K562 (cell line): Measurements from ENCODE around the gene TP53BP1. TPM values are rescaled to one million over a fixed set of nuclear protein-coding genes. Genes with fewer than 3 reads are reported as not detected.

Experiments used
- ATAC-seq: fragments of 200-7000 bp; cut with Tn5 transposase; 3 replicates; pipeline ENCODE4 v1.9.1; 2020; ENCODE audit warnings: moderate library complexity
- BruUV-seq: library from RNA; stranded (reverse); fragments of 400-500 nt; replicated peaks from 2 replicates; lab custom pipeline; 2021; lab: Mats Ljungman, UMichigan
- CTCF ChIA-PET: fragments of 300-600 bp; formaldehyde crosslinking; extraction: SDS; loops from one replicate; lab custom pipeline; 2021; ENCODE audit warnings: low intra/inter-chr PET ratio; lab: Yijun Ruan, JAX
- POLR2A ChIA-PET: fragments of 300-600, 350-650 bp; sonication (Branson Sonifier 250); formaldehyde crosslinking; extraction: SDS; loops from one replicate; lab custom pipeline; 2021; ENCODE audit warnings: antibody characterized with exemption, inconsistent platforms; lab: Yijun Ruan, JAX
- DNase-seq, 4 experiments: peaks; one replicate each; pipeline versions ENCODE4 v3.0.0 to v3.0.0-alpha.2; 2011 to 2018; ENCODE audit warnings: low spot score in 3 of 4, mixed read lengths in 3 of 4; ENCODE audit errors: extremely low read depth in 1 of 4
- FAIRE-seq: peaks from 2 replicates; lab custom pipeline; 2011; peaks lifted over from hg19 to GRCh38; lab: Jason Lieb, UNC
- H2AFZ ChIP-seq: 2 replicates; pipeline ENCODE4 v1.6.0; 2011; ENCODE audit warnings: low read depth, low read length, control low read depth, inconsistent platforms
- H3K27ac ChIP-seq: fragments of 200-600 bp; 3 replicates; pipeline ENCODE4 v1.8.0; 2011; ENCODE audit warnings: low read depth, mild to moderate bottlenecking, control low read depth, inconsistent platforms, low read length, moderate library complexity, mixed read lengths; ENCODE audit errors: extremely low read depth
- H3K27me3 ChIP-seq, 2 experiments: fragments of 300-600 bp in 1 of 2; 2 replicates in 1 of 2; 3 replicates in 1 of 2; pipeline versions ENCODE4 v1.6.0 to v1.8.0; 2011; ENCODE audit warnings: inconsistent platforms in 2 of 2, low read length in 2 of 2, mild to moderate bottlenecking in 1 of 2, mixed read lengths in 1 of 2, moderate library complexity in 1 of 2; ENCODE audit not compliant: control insufficient read depth in 2 of 2, insufficient read depth in 2 of 2
- H3K36me3 ChIP-seq: fragments of 300-600 bp; 3 replicates; pipeline ENCODE4 v1.8.0; 2011; ENCODE audit warnings: mild to moderate bottlenecking, low read length, inconsistent platforms; ENCODE audit not compliant: control insufficient read depth, insufficient read depth
- H3K4me1 ChIP-seq, 2 experiments: fragments of 200-600 bp in 1 of 2; replicated peaks in 1 of 2; 2 replicates in 1 of 2; 3 replicates in 1 of 2; pipeline versions ENCODE4 v1.5.1 to v1.8.0; 2011; ENCODE audit warnings: inconsistent platforms in 2 of 2, low read length in 2 of 2, mild to moderate bottlenecking in 1 of 2, mixed read lengths in 1 of 2, moderate library complexity in 1 of 2; ENCODE audit not compliant: control insufficient read depth in 2 of 2, insufficient read depth in 2 of 2
- H3K4me2 ChIP-seq: 2 replicates; pipeline ENCODE4 v1.6.1; 2011; ENCODE audit warnings: low read length, control low read depth, inconsistent platforms, mixed read lengths; ENCODE audit not compliant: insufficient read depth
- H3K4me3 ChIP-seq: fragments of 200-600 bp; sonication (generic), shearing (Covaris generic); 2 replicates; pipeline ENCODE4 v1.5.1; 2016; ENCODE audit warnings: control low read depth, inconsistent platforms
- H3K79me2 ChIP-seq: fragments of 200-600 bp; 3 replicates; pipeline ENCODE4 v1.8.0; 2011; ENCODE audit warnings: low read length, inconsistent platforms; ENCODE audit not compliant: control insufficient read depth, insufficient read depth
- H3K9ac ChIP-seq, 2 experiments: 2 replicates each; pipeline versions ENCODE4 v1.6.0 to v1.6.1; 2011; ENCODE audit warnings: low read depth in 2 of 2, low read length in 2 of 2, control low read depth in 1 of 2, inconsistent platforms in 1 of 2, mild to moderate bottlenecking in 1 of 2, mixed read lengths in 1 of 2; ENCODE audit not compliant: insufficient read depth in 1 of 2
- H3K9me1 ChIP-seq: one replicate; pipeline ENCODE4 v1.6.0; 2011; ENCODE audit warnings: inconsistent platforms, mild to moderate bottlenecking, low read length, moderate library complexity; ENCODE audit not compliant: control insufficient read depth, insufficient read depth
- H3K9me3 ChIP-seq: replicated peaks from 2 replicates; pipeline ENCODE4 v1.5.1; 2011; ENCODE audit warnings: low read depth, low read length, inconsistent platforms; ENCODE audit not compliant: control insufficient read depth, insufficient read depth
- H4K20me1 ChIP-seq: replicated peaks from 2 replicates; pipeline ENCODE4 v1.6.1; 2011; ENCODE audit warnings: low read length, inconsistent platforms, mixed read lengths; ENCODE audit not compliant: control insufficient read depth, insufficient read depth
- CCAR2 ChIP-seq: fragments of 200-400 bp; formaldehyde crosslinking; IDR thresholded peaks from 2 replicates; pipeline ENCODE4 v1.6.1; 2017; ENCODE audit warnings: mild to moderate bottlenecking, low read depth, low read length
- CTBP1 ChIP-seq: fragments of 450-650 bp; IDR thresholded peaks from 2 replicates; pipeline ENCODE4 v1.6.1; 2016; ENCODE audit warnings: borderline replicate concordance
- GTF3C2 ChIP-seq: IDR thresholded peaks from 3 replicates; pipeline ENCODE4 v1.6.1; 2011; ENCODE audit warnings: borderline replicate concordance, mild to moderate bottlenecking, moderate library complexity; ENCODE audit not compliant: insufficient read length; ENCODE audit errors: extremely low read depth
- HBP1 ChIP-seq: fragments of 450-650 bp; formaldehyde crosslinking; IDR thresholded peaks from 2 replicates; pipeline ENCODE4 v1.4.0; 2022; ENCODE audit warnings: missing genetic modification characterization
- HNRNPUL1 ChIP-seq: fragments of 200-400 bp; formaldehyde crosslinking; IDR thresholded peaks from 2 replicates; pipeline ENCODE4 v1.6.1; 2017; ENCODE audit warnings: low read length
- MTA1 ChIP-seq: fragments of 450-650 bp; IDR thresholded peaks from 2 replicates; pipeline ENCODE4 v1.6.1; 2017; ENCODE audit warnings: borderline replicate concordance
- SFPQ ChIP-seq: fragments of 200-400 bp; formaldehyde crosslinking; IDR thresholded peaks from 2 replicates; pipeline ENCODE4 v1.6.1; 2017; ENCODE audit warnings: mild to moderate bottlenecking, low read depth, low read length, moderate library complexity
- SMARCB1 ChIP-seq: IDR thresholded peaks from 2 replicates; pipeline ENCODE4 v1.6.1; 2011; ENCODE audit warnings: improper control_type of control experiment, low read depth; ENCODE audit not compliant: insufficient read length
- TEAD4 ChIP-seq, 2 experiments: sonication (generic) in 1 of 2; formaldehyde crosslinking in 1 of 2; IDR thresholded peaks; 2 replicates each; pipeline versions ENCODE4 v1.6.1 to v1.8.0; 2012 to 2022; ENCODE audit warnings: borderline replicate concordance in 1 of 2, inconsistent platforms in 1 of 2, low read length in 1 of 2, mild to moderate bottlenecking in 1 of 2, missing genetic modification reagents in 1 of 2
- ZMIZ1 ChIP-seq, 2 experiments: fragments of 150-350 bp in 1 of 2; IDR thresholded peaks; 2 replicates each; pipeline ENCODE4 v1.6.1; 2012 to 2016; ENCODE audit warnings: low read depth in 2 of 2, low read length in 2 of 2, mild to moderate bottlenecking in 1 of 2, moderate library complexity in 1 of 2
- ZNF354B ChIP-seq: fragments of 250-450 bp; sonication (Bioruptor Pico); IDR thresholded peaks from 2 replicates; pipeline ENCODE4 v1.4.0; 2020
- in situ Hi-C: fragments of 300-500 bp; cut with MboI; formaldehyde crosslinking; loops from 4 replicates; pipeline ENCODE4 v1.15.0; 2018; ENCODE audit warnings: inconsistent platforms, mixed read lengths
- intact Hi-C: fragments of 100-400 bp; cut with micrococcal nuclease; formaldehyde crosslinking; loops from 2 replicates; pipeline ENCODE4 v1.14.2; 2022
- polyA plus RNA-seq, 8 experiments: library from polyadenylated mRNA; depleted of rRNA in 4 of 8; stranded (reverse) in 5 of 8; unstranded in 3 of 8; fragments of >200 nt; fragmentation: Nextera tagmentation in 2 of 8; fragmentation: Illumina TruSeq in 1 of 8; extraction: Ambion mirVana in 2 of 8; extraction: Trizol in 1 of 8; gene quantifications; 2 replicates each; pipeline versions ENCODE4 v1.2.1 to v1.2.3, GENCODE V29; 2011 to 2014; ENCODE audit warnings: inconsistent platforms in 1 of 8, missing spikeins in 1 of 8
- total RNA-seq, 7 experiments: library from RNA; depleted of rRNA in 6 of 7; stranded (reverse); fragments of >200 nt in 6 of 7; fragmentation: Illumina TruSeq in 2 of 7; extraction: Trizol in 2 of 7; gene quantifications; 2 replicates each; pipeline versions ENCODE4 v1.2.1 to v1.2.3, GENCODE V29; 2011 to 2021; ENCODE audit warnings: low replicate concordance in 1 of 7

TP53BP1 gene
- total and polyA plus RNA-seq, 9 of the 15 experiments (the other 6 are each of a cell fraction or from before 2014, with no cell fraction given) = 5.7 to 63.3 (median 30.9) TPM

GRCh38 chr15:43434446-43434845 is 58.5 kb downstream of the TP53BP1 start:
- H3K4me2 ChIP-seq = no peak overlapping the region
- no peaks in the 10 kb centered on the region for H3K79me2 ChIP-seq
- POLR2A ChIA-PET = interaction anchor here (0.6 to 1.9 kb wide), 6 partner anchors 11 to 1223 kb away, joined by 3 to 6 read pairs (median 4); no protein-coding TSS in a partner anchor
- no peaks in the 10 kb centered on the region for H4K20me1 ChIP-seq
- peak overlapping the region; percentile 61 for H2AFZ ChIP-seq
- in situ Hi-C loops (loop anchor here (25.0 kb wide), 2 partner anchors 153 to 253 kb away; partner anchors contain the start of genes CKMT1A, CKMT1B and PPIP5K1), intact Hi-C loops (no loop called here)
- FAIRE-seq (no peak), ATAC-seq (no peak), DNase-seq (no peak)
- no peak overlapping the region for H3K9ac ChIP-seq
- CTCF ChIA-PET = no interaction called here
- peaks cover 0 to 17% of the 10 kb centered on the region in 2 experiments; a peak in 3 of 5 replicates for H3K4me1 ChIP-seq
- H3K36me3 ChIP-seq = peaks cover 45% of the 10 kb centered on the region; the same call in 2 of the 3 replicates
- no peaks in the 10 kb centered on the region for H3K9me1 ChIP-seq
- no peaks in the 10 kb centered on the region for H3K27me3 ChIP-seq
- H3K27ac ChIP-seq = peak overlapping the region; percentile 71; the same call in 2 of the 3 replicates
- no peak overlapping the region for H3K4me3 ChIP-seq
- no peaks in the 10 kb centered on the region for H3K9me3 ChIP-seq
- BruUV-seq = no TSS peak
- no peak for TF ChIP-seq HNRNPUL1
- no peak for TF ChIP-seq CCAR2
- no peak for TF ChIP-seq GTF3C2
- TF ChIP-seq HBP1 (CRISPR knock-in tag) = no peak
- TF ChIP-seq TEAD4 (IDR thresholded peaks at IDR 0.05; ENCODE audit: low read length) = no peak
- no peak for TF ChIP-seq TEAD4 (CRISPR knock-in tag; IDR thresholded peaks at IDR 0.05; ENCODE audit: borderline replicate concordance)
- no peak for TF ChIP-seq ZMIZ1 (IDR thresholded peaks at IDR 0.05; ENCODE audit: low read depth in 2 of 2, low read length in 2 of 2)
- TF ChIP-seq SMARCB1 = no peak
- no peak for TF ChIP-seq CTBP1
- TF ChIP-seq MTA1 = no peak
- no peak for TF ChIP-seq ZNF354B (CRISPR knock-in tag)
- no peak for TF ChIP-seq SFPQ
